Esophagus (tissue), 2 donors: Measurements from ENCODE around the gene BICC1. TPM values are rescaled to one million over a fixed set of nuclear protein-coding genes. Genes with fewer than 3 reads are reported as not detected.

Experiments used
- H3K27ac ChIP-seq, 2 donors: one replicate each; pipeline ENCODE4 v1.5.1; 2013; ENCODE audit warnings: low read depth in 2 of 2, mild to moderate bottlenecking in 2 of 2, inconsistent platforms in 1 of 2, low read length in 1 of 2, moderate library complexity in 1 of 2
- H3K27me3 ChIP-seq, 2 donors: one replicate each; pipeline ENCODE4 v1.6.1; 2013; ENCODE audit warnings: low read length in 2 of 2, control low read depth in 1 of 2, mild to moderate bottlenecking in 1 of 2; ENCODE audit not compliant: insufficient read depth in 2 of 2, control insufficient read depth in 1 of 2
- H3K36me3 ChIP-seq, 2 donors: one replicate each; pipeline ENCODE4 v1.6.1; 2013; ENCODE audit warnings: low read length in 1 of 2; ENCODE audit not compliant: control insufficient read depth in 2 of 2, insufficient read depth in 2 of 2
- H3K4me1 ChIP-seq, 2 donors: one replicate each; pipeline ENCODE4 v1.6.1; 2013; ENCODE audit warnings: low read length in 1 of 2; ENCODE audit not compliant: control insufficient read depth in 2 of 2, insufficient read depth in 2 of 2
- H3K4me3 ChIP-seq, 2 donors: one replicate each; pipeline ENCODE4 v1.5.1; 2013; ENCODE audit warnings: low read length in 2 of 2, mild to moderate bottlenecking in 2 of 2, low read depth in 1 of 2, moderate library complexity in 1 of 2
- H3K9me3 ChIP-seq, 2 donors: one replicate each; pipeline ENCODE4 v1.6.1; 2013; ENCODE audit warnings: mild to moderate bottlenecking in 2 of 2, low read depth in 1 of 2, low read length in 1 of 2, moderate library complexity in 1 of 2; ENCODE audit not compliant: control insufficient read depth in 2 of 2, insufficient read depth in 1 of 2
- WGBS, 2 donors: extraction: QIAGEN DNeasy Blood & Tissue Kit; methylation state at CpG; one replicate each; pipeline ENCODE4 v1.1.7; 2013; 5-methylcytosine and 5-hydroxymethylcytosine counted together
- polyA plus RNA-seq, 2 donors: library from polyadenylated mRNA; stranded (reverse); fragments of 200-250 nt; gene quantifications; one replicate each; pipeline ENCODE4 v1.2.3, GENCODE V29; 2013
- donor health status: healthy with polysubstance abuse.
- donor health status: Bipolar disorder and iron deficiency.

The BICC1 gene, protein sequence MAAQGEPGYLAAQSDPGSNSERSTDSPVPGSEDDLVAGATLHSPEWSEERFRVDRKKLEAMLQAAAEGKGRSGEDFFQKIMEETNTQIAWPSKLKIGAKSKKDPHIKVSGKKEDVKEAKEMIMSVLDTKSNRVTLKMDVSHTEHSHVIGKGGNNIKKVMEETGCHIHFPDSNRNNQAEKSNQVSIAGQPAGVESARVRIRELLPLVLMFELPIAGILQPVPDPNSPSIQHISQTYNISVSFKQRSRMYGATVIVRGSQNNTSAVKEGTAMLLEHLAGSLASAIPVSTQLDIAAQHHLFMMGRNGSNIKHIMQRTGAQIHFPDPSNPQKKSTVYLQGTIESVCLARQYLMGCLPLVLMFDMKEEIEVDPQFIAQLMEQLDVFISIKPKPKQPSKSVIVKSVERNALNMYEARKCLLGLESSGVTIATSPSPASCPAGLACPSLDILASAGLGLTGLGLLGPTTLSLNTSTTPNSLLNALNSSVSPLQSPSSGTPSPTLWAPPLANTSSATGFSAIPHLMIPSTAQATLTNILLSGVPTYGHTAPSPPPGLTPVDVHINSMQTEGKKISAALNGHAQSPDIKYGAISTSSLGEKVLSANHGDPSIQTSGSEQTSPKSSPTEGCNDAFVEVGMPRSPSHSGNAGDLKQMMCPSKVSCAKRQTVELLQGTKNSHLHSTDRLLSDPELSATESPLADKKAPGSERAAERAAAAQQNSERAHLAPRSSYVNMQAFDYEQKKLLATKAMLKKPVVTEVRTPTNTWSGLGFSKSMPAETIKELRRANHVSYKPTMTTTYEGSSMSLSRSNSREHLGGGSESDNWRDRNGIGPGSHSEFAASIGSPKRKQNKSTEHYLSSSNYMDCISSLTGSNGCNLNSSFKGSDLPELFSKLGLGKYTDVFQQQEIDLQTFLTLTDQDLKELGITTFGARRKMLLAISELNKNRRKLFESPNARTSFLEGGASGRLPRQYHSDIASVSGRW
- under 1 TPM; 0.45 to 0.49 TPM for polyA plus RNA-seq

DNA sequence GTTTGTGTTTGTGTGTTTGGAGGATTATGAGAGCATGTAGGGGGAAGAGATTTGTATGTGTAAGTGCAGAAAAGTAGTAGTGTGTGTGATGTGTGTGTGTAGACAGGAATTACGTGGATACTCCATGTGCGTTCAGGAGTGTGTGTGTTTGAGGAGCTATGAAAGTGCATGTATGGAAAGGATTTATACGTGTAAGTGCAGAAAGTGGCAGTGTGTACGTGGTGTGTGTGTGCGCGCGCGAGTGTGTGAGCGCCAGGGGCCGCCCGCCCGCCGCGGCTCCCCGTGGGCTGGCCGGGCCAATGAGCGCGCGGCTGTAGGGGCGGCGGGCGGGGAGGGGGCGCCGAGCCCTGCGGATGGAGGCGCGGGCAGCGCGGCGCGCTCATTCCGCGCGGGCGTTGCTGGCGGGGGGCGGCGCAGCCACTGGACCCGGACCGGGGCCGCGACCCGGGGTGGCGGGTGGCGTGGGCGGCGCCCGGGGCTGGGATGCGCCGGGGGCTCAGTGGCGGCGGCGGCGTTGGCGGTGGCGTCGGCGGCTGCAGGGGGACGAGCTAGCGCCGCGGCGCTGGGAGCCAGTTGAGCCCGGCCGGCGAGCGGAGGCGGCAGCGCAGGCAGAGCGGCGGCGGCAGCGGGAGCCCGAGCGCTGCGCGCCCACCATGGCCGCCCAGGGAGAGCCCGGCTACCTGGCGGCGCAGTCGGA is at the start of gene BICC1:
Gene BICC1, plus strand, starts transcription at position 382 of the 697 bp plus-strand sequence. Its CDS starts 272 bp downstream, at position 654.
- peak within 1 kb of the TSS; percentile 62 to 66 for H3K27ac ChIP-seq

DNA sequence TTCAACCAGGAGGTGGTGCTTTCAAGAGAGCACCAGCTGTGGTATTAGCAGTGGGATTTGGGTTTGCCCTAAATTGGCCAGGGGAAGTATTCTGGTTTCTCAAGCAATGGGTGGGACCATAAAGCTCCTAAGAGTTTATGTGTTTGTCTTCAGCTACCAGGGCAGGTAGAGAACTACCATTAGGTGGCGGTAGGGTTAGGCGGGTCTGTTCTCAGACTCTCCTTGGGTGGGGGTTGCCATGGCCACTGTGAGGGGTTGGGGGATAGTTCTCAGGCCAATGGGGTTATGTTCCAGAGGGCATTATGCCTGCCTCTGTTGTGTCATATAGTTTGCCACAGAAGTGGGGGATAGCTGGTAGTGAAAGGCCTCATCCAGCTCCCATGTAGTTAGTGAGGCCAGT is 47.7 kb upstream of the BICC1 start:
- no peaks in the 10 kb centered on the region for H3K4me1 ChIP-seq

More for the DNA sequence above, at the start of gene BICC1:
- Histone ChIP-seq H3K4me1 (peaks cover 7 to 9% of the 10 kb centered on the region in 2 donors), H3K36me3 (no peaks in the 10 kb centered on the region), H3K9me3 (no peaks in the 10 kb centered on the region), H3K4me3 (peak within 1 kb of the TSS; percentile 59 to 72), H3K27me3 (peaks cover 0 to 11% of the 10 kb centered on the region in 2 donors)
- WGBS, 2 donors: 1% methylated on average over 60 to 82 of the region's 82 CpGs

DNA sequence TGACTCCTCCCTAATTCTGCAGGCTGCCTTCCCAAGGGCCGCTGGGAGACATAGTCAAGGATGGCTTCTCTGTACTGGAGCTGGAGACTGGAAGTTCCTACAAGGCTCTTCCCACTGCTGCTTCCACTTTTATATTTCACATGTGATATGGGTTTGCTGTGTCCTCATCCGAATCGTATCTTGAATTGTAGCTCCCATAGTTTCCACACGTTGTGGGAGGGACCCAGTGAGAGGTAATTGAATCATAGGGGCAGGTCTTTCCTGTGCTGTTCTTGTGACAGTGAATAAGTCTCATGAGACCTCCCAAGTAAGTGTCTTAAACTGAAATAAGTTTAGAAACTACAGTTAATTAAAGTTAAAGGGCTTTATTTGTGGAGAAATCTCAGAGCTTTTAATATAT is 47.0 kb upstream of the BICC1 start:
- H3K9me3 ChIP-seq: no peaks in the 10 kb centered on the region
- no peak overlapping the region for H3K27ac ChIP-seq
- H3K36me3 ChIP-seq: no peaks in the 10 kb centered on the region
- H3K4me1 ChIP-seq: no peaks in the 10 kb centered on the region
- H3K4me3 ChIP-seq: no peak overlapping the region
- no peaks in the 10 kb centered on the region for H3K27me3 ChIP-seq
- WGBS, 2 donors: 59 to 61% methylated on average over 4 of the region's 4 CpGs

More for the DNA sequence above, 47.7 kb upstream of the BICC1 start:
- H3K27ac ChIP-seq: no peak overlapping the region
- H3K36me3 ChIP-seq: no peaks in the 10 kb centered on the region
- no peaks in the 10 kb centered on the region for H3K27me3 ChIP-seq
- 87 to 98% methylated on average over 2 of the region's 2 CpGs for WGBS, 2 donors
- H3K4me3 ChIP-seq: no peak overlapping the region
- no peaks in the 10 kb centered on the region for H3K9me3 ChIP-seq

DNA sequence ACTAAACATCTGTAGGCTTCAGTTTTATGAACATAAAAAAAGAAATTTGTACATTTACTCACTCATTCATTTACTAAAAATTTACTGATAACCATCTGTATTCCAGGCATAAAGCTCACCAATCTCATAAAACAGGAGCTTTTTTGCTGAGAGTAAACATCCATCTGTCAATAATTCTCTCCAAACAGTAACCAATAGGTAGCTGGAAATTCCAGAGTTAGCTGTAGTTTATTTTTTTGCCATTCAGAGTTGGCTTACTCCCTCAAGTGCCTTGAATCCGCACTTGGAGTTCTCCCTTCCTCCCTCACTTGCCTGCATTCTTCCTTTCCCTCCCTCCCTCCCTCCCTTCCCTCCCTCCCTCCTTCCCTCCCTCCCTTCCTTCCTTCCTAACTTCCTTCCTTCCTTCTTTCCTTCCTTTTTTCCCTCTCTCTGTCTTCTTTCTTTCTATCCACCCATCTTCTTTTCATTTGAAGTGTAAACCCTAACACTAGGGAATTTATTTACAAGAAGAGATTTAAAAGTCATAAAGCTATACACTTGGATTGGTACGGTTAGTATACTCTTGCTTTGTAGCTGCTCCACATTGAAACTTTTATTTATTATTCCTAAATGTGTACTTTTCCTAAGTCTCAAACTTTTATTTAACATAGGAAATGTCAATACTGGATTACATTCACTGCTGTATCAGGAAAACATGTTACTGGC is 44.6 kb upstream of the BICC1 start:
- H3K36me3 ChIP-seq: no peaks in the 10 kb centered on the region
- H3K4me3 ChIP-seq: no peak overlapping the region
- WGBS, 2 donors: 35 to 45% methylated on average over 2 of the region's 2 CpGs
- H3K27ac ChIP-seq: no peak overlapping the region
- H3K4me1 ChIP-seq: no peaks in the 10 kb centered on the region
- H3K27me3 ChIP-seq: no peaks in the 10 kb centered on the region
- H3K9me3 ChIP-seq: no peaks in the 10 kb centered on the region

DNA sequence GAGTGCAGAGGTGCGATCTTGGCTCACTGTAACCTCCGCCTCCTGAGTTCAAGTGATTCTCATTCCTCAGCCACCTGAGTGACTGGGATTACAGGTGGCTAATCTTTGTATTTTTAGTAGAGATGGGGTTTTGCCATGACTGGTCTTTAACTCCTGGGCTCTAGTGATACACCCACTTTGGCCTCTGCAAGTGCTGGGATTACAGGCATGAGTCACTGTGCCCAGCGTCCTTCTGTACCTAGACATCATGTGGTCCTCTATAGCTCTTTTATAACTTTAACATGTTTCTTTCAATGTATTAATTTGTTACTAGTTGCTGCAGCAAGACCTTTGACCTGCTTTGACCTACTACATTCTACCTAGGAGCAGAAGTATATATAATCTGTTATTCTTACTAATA is 38.7 kb upstream of the BICC1 start:
- no peaks in the 10 kb centered on the region for H3K27me3 ChIP-seq
- no peaks in the 10 kb centered on the region for H3K4me1 ChIP-seq
- WGBS, 2 donors: 76 to 78% methylated on average over 3 of the region's 3 CpGs
- no peak overlapping the region for H3K27ac ChIP-seq
- no peak overlapping the region for H3K4me3 ChIP-seq
- H3K36me3 ChIP-seq: no peaks in the 10 kb centered on the region
- H3K9me3 ChIP-seq: no peaks in the 10 kb centered on the region

DNA sequence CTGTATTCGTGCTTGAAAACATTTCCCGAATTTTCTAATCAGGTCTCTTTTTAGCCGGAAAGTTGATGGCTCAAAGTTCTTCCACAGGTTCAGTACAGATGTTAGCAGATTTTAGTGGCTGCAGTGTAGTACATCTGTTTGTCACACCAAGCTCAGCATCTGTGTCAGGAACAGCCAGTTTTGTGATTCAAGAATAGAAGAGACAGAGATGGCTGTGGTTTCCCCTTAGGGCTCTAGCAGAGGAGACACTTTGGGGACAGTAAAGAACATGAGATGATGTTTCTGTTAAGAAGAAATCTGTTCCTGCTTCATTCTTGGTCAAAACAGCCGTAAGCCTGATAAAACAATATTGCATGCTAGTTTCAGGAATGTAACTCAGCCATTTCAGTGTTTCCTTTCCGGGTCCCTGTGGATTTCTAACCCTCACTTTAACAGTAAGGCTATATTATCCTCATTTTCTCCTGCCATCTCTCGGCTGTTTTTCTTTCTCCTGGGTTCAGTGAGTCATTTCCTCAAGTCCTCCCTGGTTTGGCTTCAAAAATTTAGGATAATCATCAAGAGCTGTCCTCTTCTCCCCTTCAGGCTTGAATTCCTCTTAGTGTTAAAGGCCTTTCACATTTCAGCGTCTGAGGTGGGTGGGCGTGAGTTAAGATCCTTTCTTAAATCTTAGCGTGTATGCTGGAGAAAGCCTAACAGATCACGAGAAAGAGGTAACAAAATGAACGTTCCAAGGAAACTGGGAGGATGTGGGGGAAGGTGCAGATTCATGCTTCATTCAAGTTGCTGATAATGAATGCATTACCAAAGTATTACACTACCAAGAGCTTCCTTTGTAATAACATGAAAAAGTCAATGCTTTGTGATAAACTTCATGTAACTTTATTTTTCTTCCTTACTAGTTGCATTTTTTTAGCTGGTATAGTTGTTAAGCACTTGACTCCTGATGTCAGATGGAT is 37.1 kb upstream of the BICC1 start:
- no peak overlapping the region for H3K27ac ChIP-seq
- WGBS, 2 donors: 65% methylated on average over 11 of the region's 11 CpGs
- no peak overlapping the region for H3K4me3 ChIP-seq

DNA sequence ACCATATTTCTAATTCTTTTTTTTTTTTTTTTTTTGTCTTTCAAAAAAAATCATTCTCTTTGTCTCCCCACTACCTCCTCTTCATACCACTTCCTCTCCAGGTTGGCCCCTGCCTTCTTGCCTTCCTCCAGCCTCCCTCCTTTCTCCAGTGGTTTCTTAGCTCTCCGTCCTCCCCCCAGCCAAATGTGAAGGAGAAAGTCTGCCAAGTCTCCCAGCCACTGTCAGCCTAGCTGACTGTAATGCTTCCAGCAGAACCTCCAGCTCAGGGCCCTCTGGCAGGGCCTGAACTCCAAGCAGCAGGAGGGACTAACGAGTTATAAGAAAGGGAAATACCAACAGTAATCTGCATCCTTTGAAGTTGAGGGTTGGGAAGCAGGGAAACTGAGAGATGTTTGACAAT is 35.5 kb upstream of the BICC1 start:
- WGBS, 2 donors: 36 to 47% methylated on average over 2 of the region's 2 CpGs
- H3K4me1 ChIP-seq: no peaks in the 10 kb centered on the region
- no peaks in the 10 kb centered on the region for H3K9me3 ChIP-seq
- H3K36me3 ChIP-seq: no peaks in the 10 kb centered on the region
- no peak overlapping the region for H3K4me3 ChIP-seq
- H3K27me3 ChIP-seq: no peaks in the 10 kb centered on the region
- no peak overlapping the region for H3K27ac ChIP-seq

More for the DNA sequence above, 37.1 kb upstream of the BICC1 start:
- no peaks in the 10 kb centered on the region for H3K4me1 ChIP-seq
- H3K36me3 ChIP-seq: no peaks in the 10 kb centered on the region
- H3K9me3 ChIP-seq: no peaks in the 10 kb centered on the region
- H3K27me3 ChIP-seq: no peaks in the 10 kb centered on the region

DNA sequence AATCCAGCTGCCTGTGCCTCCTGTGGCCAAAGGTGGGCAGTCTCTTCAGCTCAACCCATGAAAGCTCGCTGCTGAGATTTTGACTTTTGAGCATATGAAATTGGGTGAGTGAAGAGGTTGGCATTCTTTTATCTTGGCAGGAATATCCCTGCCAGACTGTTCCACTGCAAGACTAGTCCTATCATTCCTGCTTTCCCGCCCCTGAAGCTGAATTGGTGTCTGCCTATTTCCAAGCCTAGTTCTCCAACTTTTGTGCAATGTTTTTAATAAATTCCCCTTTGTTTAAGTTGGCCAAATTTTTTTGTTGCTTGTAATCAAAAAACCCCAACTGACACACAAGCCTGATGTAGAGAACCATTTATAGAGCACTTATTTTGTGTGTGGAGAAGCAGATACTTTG is 34.8 kb upstream of the BICC1 start:
- Histone ChIP-seq H3K27ac (no peak overlapping the region), H3K9me3 (no peaks in the 10 kb centered on the region), H3K4me3 (no peak overlapping the region), H3K36me3 (no peaks in the 10 kb centered on the region), H3K4me1 (no peaks in the 10 kb centered on the region), H3K27me3 (no peaks in the 10 kb centered on the region)
- WGBS, 2 donors: 76 to 77% methylated on average over 2 of the region's 2 CpGs
